HS-27A (cell line): ENCODE results near the gene PPP1R17.

Experiments
- DNase-seq: peaks from one replicate; pipeline ENCODE4 v3.0.0-alpha.2; 2012; ENCODE audit warnings: low read depth, missing footprints

PPP1R17 gene

DNA sequence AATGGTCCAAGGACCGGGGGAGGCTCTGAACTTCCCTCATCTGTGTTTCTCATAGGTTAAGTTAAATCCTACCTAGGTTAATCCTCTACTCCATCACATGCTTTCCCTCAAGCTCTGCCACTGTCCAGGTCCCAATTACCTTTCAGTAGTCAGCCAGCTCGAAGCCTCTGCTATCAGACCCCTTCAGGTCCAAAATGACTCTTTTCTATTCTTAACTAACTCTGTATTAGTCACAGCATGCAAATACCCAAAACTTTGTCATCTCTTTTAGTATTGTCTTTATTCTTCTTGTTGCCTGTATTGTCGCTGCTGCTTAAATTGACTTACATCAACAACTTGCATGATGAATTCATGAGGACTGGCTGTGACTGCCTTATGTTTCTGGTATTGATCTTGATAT lies 15.3 kb downstream of the PPP1R17 start:
- DNase-seq = no peak

DNA sequence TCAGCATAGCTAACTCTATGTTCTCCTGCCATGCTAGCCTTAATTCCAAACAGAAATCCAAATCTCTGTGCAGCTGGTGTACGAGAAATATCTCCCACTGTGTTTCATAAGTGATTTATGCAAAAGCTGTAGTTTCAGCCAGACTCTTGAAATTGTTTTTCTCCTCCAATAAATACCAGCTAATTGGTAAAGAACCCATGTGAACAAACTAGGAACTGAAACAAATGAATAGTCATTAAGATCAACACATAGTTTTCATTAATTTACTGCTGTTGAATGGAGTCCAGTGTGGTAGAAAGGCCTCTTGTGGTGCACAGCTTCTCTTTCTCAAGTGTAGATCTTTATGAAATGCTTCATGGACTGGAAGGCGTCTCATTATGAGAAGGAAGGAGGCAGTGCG lies 18.4 kb downstream of the PPP1R17 start:
- DNase-seq = no peak

DNA sequence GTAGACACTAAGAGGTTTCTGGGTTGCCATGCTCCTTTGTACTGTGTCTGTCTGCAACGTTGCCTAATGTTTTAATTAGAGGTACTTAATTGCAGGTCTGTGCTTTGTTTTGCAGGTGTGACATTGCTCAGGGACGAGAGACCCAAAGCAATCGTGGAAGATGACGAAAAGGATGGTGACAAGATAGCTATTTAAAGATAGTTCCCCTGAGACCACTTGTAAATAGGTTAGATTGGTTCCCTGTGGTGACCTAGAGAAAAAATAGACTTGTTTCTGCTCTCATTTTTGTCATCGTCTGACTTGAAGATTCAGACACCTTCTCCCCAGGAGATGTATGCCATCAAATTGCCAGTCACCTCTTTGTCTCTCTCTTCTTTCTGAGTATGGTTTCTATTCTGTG lies 20.1 kb downstream of the PPP1R17 start:
- no peak for DNase-seq

DNA sequence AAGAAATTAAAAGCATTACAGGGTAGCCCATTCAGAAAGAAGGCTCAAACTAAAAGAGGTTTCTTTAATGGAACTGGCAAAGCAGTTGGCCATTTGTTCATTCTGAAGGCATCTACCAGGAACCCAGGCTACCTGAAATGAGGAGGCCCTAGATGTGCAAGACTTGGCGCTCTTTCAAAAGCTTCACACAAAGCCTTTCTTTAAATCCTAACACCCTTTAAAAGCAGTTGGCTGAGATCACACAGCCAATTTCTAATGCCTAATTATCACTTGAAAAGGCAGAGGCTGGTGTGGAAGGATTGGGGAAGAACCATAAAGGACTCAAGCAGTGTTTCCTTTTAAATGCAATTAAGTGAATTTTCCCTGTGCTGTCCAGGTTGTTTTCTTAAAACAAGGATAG lies 23.2 kb downstream of the PPP1R17 start:
- no peak for DNase-seq

DNA sequence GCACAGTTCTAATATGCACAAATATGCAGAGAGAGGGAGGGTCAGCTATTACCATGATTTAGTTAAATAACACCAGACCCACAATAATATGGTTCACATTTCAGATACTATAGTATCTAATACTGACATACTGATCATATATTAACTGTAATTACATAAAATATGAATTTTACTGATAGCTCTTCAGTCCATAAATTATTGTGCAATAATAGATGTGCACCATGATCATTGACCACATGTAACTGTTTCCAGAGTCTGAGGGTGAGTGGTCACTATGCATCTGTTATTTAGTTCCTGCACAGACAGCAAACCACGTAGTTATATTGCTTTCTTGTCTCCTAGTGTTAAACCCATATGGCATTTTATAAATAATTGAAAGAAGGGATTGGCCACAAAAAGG lies 29.3 kb downstream of the PPP1R17 start:
- DNase-seq = no peak

DNA sequence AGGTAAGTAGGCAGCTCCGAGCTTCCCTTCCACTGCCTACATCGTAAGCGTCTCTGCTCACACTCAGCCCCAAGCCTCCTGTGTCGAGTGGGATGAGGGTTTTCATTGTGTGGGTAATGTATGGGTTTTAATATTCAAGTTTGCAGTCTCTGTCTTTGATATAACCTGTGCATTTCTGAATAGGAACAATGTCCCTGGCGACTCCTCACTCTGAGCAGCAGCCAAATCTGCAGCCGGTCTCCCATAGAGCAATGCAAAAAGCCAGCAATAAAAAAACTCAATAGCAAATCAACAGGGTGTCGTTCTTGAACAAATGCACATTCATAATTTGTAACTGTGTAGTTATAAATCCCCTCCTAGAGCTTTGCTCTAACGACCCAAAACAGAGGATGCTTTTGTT lies 33.4 kb downstream of the PPP1R17 start:
- DNase-seq = no peak

DNA sequence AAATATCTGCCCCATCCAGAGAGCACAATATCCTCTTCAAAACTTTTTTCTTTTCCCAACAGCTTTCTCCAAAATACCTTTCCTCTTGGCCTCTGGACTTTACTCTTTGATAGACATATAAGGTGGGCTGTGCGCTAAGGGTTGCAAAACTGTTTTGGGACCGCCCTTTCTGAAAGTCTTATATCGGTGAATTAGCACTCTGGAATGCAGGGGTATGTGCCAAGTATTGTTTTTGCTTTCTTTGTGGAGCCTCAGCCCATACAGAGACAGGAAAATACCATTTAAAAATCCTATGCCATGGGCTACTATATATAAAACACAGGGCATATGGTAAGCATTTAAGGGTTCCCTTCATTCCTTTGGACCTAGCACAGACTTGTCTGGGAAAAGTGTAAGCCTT lies 37.7 kb downstream of the PPP1R17 start:
- DNase-seq = no peak

DNA sequence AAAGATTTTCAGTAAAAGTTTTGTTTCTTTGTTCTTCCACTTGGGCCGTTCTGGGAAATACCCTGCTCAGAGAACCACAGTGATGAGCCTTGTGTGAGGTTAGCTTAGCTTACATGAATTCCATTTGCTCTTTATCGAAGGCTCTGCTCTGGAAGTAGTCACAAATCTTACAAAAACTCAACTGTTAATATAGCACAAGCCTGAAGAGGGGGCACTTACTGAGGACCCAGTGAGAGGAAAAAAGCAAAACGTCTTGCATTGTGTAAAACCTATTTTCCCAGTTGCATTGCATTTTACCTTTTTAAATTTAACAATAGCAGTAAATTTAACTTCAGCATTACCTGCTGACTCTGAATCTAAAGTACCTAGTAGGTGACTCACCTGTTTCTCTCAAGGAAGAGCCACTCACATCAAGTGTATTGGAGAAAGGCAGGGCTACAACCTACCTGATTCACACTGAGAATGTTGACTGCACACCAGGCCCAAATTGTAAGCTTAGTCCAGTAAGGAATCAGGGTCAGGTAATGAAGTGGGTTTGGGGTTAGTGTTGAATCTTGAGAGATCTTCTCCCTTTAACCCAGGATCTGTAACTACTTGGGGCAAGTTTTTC lies 42.3 kb downstream of the PPP1R17 start:
- no peak for DNase-seq

DNA sequence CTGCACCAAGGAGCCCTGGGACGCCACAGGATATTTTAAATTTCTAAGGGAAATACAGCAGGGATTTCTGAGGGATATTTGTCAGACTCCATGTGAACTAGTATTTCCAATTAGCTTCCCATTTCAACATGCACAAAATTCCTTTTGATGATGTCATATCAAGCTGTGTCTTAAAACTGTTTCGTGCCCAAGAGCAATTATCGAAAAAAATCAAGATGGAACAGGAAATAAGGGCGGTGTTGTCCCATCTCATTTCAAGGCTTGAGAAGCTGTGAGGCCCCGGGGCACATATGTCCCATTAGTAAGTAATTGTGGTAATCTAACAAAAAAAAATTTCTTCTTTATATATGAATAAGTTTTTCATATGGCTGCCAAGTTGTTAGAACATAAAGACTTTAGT lies 47.4 kb downstream of the PPP1R17 start:
- DNase-seq = no peak

DNA sequence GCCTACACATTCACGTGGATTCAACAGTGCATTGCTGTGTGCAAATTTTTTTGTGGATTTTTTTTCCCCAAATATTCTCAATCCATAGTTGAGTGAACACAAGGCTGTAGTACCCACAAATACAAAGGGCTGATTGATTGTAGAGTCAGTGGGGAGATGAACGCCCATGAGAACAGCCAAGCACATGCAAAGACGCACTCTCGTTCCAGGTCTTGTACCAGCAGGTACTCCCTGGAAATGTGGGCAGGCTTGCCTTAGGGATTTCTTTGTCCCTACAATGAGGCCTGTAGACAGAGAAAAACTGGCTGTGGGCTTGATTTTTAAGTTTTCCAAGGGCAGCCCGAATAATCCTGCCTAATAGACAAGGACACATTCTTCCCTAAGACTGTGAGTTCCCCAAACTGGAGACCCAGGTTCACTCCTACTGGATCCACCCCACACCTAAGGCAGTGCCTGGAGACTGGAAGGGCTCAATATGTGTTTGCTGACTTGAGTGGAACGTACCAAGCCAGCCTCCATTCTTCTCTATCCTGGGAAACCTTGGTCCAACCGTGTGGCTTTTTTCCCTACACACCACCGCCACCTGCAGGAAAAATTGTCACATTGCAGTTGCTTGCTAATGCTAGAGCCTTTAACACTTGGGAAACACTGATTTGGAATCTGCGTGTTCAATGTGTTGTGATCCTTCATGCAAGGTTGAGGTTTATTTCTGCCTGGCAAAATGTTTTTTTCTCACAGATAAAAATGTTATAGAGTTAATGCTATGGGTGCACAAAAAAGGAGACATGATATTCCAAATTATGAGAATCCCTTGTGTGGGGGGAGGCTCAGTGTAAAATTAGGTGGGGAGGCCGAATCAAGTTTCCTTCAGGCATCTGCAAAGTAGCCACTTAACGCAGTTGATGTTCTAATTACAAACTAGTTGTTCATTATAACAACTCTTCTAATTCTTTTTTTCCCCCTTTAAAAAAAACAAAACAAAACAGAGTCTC lies 49.3 kb downstream of the PPP1R17 start:
- peak; percentile 22 for DNase-seq

DNA sequence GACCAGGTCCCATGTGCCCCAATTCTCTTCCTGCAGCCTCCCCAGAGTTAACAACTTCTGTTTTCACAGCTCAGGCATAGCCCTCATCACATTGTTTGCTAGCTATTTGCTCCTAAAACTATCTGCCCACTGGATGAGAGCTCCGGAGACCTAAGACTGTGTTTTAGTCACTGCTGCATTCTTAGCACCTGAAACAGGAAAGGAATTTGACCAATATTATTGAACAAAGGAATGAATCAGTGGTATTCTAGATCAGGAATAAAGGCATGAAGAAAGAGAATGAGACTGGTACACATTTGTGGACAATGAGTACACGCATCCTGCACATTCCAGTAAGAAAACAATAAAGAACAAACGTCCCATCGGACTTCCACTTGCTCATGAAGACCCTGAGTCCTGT lies 54.8 kb downstream of the PPP1R17 start:
- no peak for DNase-seq

DNA sequence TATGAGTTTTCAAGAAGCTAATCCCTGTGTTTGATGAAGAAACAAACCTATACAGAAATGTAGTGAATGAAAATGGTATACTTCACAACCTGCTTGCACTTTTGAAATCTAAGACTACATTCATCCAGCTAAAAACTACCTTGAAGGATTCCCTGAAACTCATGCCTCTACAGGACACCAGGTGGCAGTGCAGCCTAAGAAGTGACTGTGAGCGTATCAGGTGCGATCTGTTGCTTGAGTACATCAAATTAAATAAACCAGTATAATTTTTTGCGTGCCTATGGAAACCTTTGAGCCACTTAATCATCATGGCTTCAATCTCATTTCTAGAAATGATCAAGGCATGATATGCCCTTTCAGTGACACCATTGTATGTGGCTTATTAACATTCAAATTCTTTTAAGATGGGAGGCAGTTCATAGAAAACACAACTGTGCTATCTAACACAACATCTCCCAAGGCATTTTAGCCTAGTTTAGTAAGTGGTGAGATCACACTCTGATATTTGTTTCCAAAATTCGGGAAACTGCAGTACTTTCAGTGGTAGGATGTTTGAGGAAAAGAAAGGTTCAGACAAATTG lies 57.4 kb downstream of the PPP1R17 start:
- peak; percentile 35 for DNase-seq

DNA sequence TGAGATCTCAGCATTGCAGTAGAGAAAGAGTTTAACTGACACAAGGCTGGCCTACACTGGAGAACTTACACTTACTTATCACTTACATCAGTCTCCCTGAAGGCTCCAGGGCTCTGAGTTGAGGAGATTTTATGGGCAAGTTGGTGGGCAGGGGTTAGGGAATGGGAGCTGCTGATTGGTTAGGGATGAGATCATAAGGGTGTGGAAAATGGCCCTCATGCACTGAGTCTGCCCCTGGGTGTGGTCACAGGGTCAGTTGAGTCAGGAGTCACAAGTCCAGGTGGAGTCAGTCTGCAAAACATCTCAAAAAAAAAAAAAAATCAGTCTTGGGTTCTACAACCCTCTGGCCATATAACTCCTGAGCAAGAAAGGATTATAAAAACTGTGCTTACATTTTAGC lies 60.5 kb downstream of the PPP1R17 start:
- DNase-seq = peak; percentile 3

DNA sequence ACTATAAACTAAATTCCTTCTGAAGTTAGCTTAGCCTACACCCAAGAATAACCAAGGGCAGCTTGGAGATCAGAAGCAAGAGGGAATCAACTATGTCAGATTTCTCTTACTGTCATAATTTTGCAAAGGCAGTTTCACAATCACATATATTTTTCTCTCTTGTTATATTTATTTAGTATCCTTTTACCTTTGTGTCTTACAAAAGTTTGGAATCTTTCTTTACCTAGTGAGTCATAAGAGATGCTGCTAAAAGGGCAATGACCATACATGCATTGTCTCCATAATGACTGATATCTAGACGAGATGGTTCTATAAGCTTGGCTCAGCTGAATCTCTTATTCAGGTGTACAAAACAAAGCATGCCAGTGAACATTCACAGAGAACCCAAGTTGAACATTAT lies 61.1 kb downstream of the PPP1R17 start:
- DNase-seq = no peak

DNA sequence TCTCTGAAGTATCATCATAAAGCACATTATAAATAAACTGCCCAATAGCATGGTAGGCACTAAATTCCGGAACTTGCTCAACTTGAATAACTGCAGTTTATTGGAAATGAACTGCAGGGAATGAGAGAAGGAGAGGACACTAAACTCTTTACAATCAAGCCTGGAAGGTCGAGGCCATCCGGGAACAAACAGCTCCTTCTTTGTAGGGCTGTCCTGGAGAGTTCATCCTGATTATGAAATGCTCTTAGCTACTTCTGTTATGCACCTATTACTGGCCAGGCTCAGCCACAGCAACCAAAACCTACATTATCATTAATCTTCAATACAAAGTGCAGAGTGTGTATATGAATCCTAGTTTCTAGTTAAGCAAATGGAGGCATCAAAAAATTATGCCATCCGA lies 64.7 kb downstream of the PPP1R17 start:
- DNase-seq = no peak
